ENCODE results near the gene ACTMAP. TPM values are rescaled to one million over a fixed set of nuclear protein-coding genes. Genes with fewer than 3 reads are reported as not detected.

ACTMAP gene
- total RNA-seq, 1 donor from 2014 or later: 9.6 TPM

GRCh38 chr19:40737102-40737644, 13.1 kb downstream of the ACTMAP start:
- Histone ChIP-seq H3K27me3 (ENCODE audit: insufficient read depth, low read length) (no peaks in the 10 kb centered on the region), H3K27ac (ENCODE audit: low read depth, low read length) (no peak overlapping the region), H3K4me1 (ENCODE audit: insufficient read depth, low read length) (no peaks in the 10 kb centered on the region), H3K4me2 (ENCODE audit: low read length) (no peak overlapping the region), H3K79me2 (ENCODE audit: insufficient read depth, low read length) (no peaks in the 10 kb centered on the region), H3K9ac (ENCODE audit: low read length) (no peak overlapping the region), H3K36me3 (ENCODE audit: insufficient read depth, low read length) (peaks cover 27% of the 10 kb centered on the region), H4K20me1 (ENCODE audit: insufficient read depth, low read length) (no peaks in the 10 kb centered on the region), H3K4me3 (ENCODE audit: insufficient read depth, low read depth, low read length) (no peak overlapping the region), H3K9me3 (ENCODE audit: insufficient read depth, low read depth, low read length) (no peaks in the 10 kb centered on the region), H2AFZ (ENCODE audit: low read depth, low read length) (no peak overlapping the region)
- Mint-ChIP-seq H3K4me3 (ENCODE audit: unreplicated experiment) (no peak overlapping the region), H3K27me3 (ENCODE audit: low read depth, unreplicated experiment) (no peaks in the 10 kb centered on the region), H3K27ac (ENCODE audit: unreplicated experiment) (no peak overlapping the region), H3K36me3 (ENCODE audit: low read depth, unreplicated experiment) (peaks cover 40% of the 10 kb centered on the region), H3K9me3 (ENCODE audit: unreplicated experiment) (no peaks in the 10 kb centered on the region), H3K4me1 (ENCODE audit: low read depth, unreplicated experiment) (no peaks in the 10 kb centered on the region)
- TF ChIP-seq CTCF (IDR thresholded peaks at IDR 0.05; ENCODE audit: insufficient read depth, low read depth, low read length): no peak
- no peak for TF ChIP-seq EZH2 (IDR thresholded peaks at IDR 0.05; ENCODE audit: insufficient read depth, low read length)
- DNase-seq (ENCODE audit: low read depth) (no peak), FAIRE-seq (no peak)

GRCh38 chr19:40736661-40737060, 13.6 kb downstream of the ACTMAP start:
- H3K9me3 Mint-ChIP-seq (ENCODE audit: unreplicated experiment): no peaks in the 10 kb centered on the region
- no peaks in the 10 kb centered on the region for H3K4me1 Mint-ChIP-seq (ENCODE audit: low read depth, unreplicated experiment)
- Histone ChIP-seq H3K4me3 (ENCODE audit: insufficient read depth, low read depth, low read length) (no peak overlapping the region), H3K9me3 (ENCODE audit: insufficient read depth, low read depth, low read length) (no peaks in the 10 kb centered on the region), H4K20me1 (ENCODE audit: insufficient read depth, low read length) (no peaks in the 10 kb centered on the region), H3K4me2 (ENCODE audit: low read length) (no peak overlapping the region), H3K9ac (ENCODE audit: low read length) (no peak overlapping the region), H3K27ac (ENCODE audit: low read depth, low read length) (no peak overlapping the region), H3K36me3 (ENCODE audit: insufficient read depth, low read length) (peaks cover 27% of the 10 kb centered on the region), H3K79me2 (ENCODE audit: insufficient read depth, low read length) (no peaks in the 10 kb centered on the region), H3K27me3 (ENCODE audit: insufficient read depth, low read length) (no peaks in the 10 kb centered on the region), H3K4me1 (ENCODE audit: insufficient read depth, low read length) (no peaks in the 10 kb centered on the region), H2AFZ (ENCODE audit: low read depth, low read length) (no peak overlapping the region)
- TF ChIP-seq CTCF (IDR thresholded peaks at IDR 0.05; ENCODE audit: insufficient read depth, low read depth, low read length) (no peak), EZH2 (IDR thresholded peaks at IDR 0.05; ENCODE audit: insufficient read depth, low read length) (no peak)
- H3K36me3 Mint-ChIP-seq (ENCODE audit: low read depth, unreplicated experiment): peaks cover 35% of the 10 kb centered on the region
- FAIRE-seq (no peak), DNase-seq (ENCODE audit: low read depth) (no peak)
- no peaks in the 10 kb centered on the region for H3K27me3 Mint-ChIP-seq (ENCODE audit: low read depth, unreplicated experiment)
- H3K27ac Mint-ChIP-seq (ENCODE audit: unreplicated experiment): no peak overlapping the region
- H3K4me3 Mint-ChIP-seq (ENCODE audit: unreplicated experiment): no peak overlapping the region

GRCh38 chr19:40735013-40735771, 15.1 kb downstream of the ACTMAP start:
- Histone ChIP-seq H3K4me2 (ENCODE audit: low read length) (no peak overlapping the region), H3K9me3 (ENCODE audit: insufficient read depth, low read depth, low read length) (no peaks in the 10 kb centered on the region), H3K36me3 (ENCODE audit: insufficient read depth, low read length) (peaks cover 27% of the 10 kb centered on the region), H2AFZ (ENCODE audit: low read depth, low read length) (no peak overlapping the region), H3K79me2 (ENCODE audit: insufficient read depth, low read length) (no peaks in the 10 kb centered on the region), H3K27ac (ENCODE audit: low read depth, low read length) (no peak overlapping the region), H3K4me3 (ENCODE audit: insufficient read depth, low read depth, low read length) (no peak overlapping the region), H3K4me1 (ENCODE audit: insufficient read depth, low read length) (no peaks in the 10 kb centered on the region), H3K27me3 (ENCODE audit: insufficient read depth, low read length) (no peaks in the 10 kb centered on the region), H4K20me1 (ENCODE audit: insufficient read depth, low read length) (no peaks in the 10 kb centered on the region), H3K9ac (ENCODE audit: low read length) (no peak overlapping the region)
- no peaks in the 10 kb centered on the region for H3K4me1 Mint-ChIP-seq (ENCODE audit: low read depth, unreplicated experiment)
- no peaks in the 10 kb centered on the region for H3K9me3 Mint-ChIP-seq (ENCODE audit: unreplicated experiment)
- FAIRE-seq (no peak), DNase-seq (ENCODE audit: low read depth) (no peak)
- H3K27ac Mint-ChIP-seq (ENCODE audit: unreplicated experiment): no peak overlapping the region
- no peak overlapping the region for H3K4me3 Mint-ChIP-seq (ENCODE audit: unreplicated experiment)
- no peak for TF ChIP-seq CTCF (IDR thresholded peaks at IDR 0.05; ENCODE audit: insufficient read depth, low read depth, low read length)
- TF ChIP-seq EZH2 (IDR thresholded peaks at IDR 0.05; ENCODE audit: insufficient read depth, low read length): no peak
- no peaks in the 10 kb centered on the region for H3K27me3 Mint-ChIP-seq (ENCODE audit: low read depth, unreplicated experiment)
- peaks cover 37% of the 10 kb centered on the region for H3K36me3 Mint-ChIP-seq (ENCODE audit: low read depth, unreplicated experiment)

All from astrocyte (in vitro differentiated cells and primary cell).